ENCODE measurements around the gene UBC.
"Not testable (repeated sequence)": the region's sequence is repeated elsewhere in the genome, so short reads cannot be mapped to it uniquely, and the experiment has no call there.

Gene UBC

DNA sequence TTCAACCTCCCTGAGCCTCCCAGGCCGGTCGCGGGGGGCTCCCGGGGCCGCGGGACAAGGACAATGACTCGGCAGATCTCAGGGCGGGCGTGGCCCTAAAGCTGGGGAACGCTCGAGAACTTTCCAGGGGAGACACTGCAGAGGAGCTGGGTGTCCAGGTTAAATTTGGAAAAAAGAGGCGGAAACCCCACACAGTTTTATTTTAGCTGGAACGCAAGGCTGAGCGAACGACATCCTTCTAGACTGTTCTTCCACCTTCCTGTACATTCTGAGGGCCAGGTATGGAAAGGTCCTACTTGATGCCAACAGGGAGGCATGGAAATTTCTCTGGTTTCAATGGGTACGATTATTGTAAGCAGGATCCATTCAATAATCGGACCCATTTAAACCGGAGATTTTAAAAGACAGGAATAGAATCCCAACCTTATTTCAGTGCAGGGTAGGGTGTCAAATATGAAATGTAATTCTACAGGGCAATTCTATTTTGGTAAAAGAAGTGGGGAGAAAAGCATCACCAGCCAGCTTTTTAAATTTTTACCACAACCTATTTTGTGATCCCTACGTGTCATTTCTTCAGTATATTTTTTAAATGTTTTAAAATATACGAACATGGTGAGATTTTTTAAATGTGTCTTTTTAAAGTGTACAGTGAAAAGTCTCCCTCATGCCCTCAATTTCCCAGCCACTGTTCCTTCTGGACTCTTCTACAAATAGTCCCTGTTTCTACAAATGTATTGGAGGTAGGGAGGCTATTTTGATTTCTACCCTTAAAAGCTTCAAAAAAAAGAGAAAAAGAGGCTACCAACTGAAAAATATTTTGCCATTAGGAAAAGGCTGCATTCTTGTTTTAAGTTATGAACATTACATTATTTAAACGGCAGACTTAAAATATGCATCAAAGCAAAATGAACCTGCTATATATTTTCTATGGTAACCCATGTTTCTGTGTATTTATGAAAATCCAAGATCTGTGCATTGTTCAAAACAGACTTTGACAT lies 1.1 kb upstream of the UBC start:
- in situ Hi-C loops (cut with MboI; ENCODE audit: low sequenced_read_pairs), result no loop called here

DNA sequence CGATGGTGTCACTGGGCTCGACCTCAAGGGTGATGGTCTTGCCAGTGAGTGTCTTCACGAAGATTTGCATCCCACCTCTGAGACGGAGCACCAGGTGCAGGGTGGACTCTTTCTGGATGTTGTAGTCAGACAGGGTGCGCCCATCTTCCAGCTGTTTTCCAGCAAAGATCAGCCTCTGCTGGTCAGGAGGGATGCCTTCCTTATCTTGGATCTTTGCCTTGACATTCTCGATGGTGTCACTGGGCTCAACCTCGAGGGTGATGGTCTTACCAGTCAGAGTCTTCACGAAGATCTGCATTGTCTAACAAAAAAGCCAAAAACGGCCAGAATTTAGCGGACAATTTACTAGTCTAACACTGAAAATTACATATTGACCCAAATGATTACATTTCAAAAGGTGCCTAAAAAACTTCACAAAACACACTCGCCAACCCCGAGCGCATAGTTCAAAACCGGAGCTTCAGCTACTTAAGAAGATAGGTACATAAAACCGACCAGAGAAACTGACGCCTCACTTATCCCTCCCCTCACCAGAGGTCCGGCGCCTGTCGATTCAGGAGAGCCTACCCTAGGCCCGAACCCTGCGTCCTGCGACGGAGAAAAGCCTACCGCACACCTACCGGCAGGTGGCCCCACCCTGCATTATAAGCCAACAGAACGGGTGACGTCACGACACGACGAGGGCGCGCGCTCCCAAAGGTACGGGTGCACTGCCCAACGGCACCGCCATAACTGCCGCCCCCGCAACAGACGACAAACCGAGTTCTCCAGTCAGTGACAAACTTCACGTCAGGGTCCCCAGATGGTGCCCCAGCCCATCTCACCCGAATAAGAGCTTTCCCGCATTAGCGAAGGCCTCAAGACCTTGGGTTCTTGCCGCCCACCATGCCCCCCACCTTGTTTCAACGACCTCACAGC lies 717 bp downstream of the UBC start:
- in situ Hi-C loops (cut with MboI; ENCODE audit: low sequenced_read_pairs), result no loop called here

DNA sequence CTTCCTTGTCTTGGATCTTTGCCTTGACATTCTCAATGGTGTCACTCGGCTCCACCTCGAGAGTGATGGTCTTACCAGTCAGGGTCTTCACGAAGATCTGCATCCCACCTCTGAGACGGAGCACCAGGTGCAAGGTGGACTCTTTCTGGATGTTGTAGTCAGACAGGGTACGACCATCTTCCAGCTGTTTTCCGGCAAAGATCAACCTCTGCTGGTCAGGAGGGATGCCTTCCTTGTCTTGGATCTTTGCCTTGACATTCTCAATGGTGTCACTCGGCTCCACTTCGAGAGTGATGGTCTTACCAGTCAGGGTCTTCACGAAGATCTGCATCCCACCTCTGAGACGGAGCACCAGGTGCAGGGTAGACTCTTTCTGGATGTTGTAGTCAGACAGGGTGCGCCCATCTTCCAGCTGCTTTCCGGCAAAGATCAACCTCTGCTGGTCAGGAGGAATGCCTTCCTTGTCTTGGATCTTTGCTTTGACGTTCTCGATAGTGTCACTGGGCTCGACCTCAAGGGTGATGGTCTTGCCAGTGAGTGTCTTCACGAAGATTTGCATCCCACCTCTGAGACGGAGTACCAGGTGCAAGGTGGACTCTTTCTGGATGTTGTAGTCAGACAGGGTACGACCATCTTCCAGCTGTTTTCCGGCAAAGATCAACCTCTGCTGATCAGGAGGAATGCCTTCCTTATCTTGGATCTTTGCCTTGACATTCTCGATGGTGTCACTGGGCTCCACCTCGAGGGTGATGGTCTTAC lies 1.7 kb downstream of the UBC start:
- in situ Hi-C loops (cut with MboI; ENCODE audit: low sequenced_read_pairs), result not testable (repeated sequence)

DNA sequence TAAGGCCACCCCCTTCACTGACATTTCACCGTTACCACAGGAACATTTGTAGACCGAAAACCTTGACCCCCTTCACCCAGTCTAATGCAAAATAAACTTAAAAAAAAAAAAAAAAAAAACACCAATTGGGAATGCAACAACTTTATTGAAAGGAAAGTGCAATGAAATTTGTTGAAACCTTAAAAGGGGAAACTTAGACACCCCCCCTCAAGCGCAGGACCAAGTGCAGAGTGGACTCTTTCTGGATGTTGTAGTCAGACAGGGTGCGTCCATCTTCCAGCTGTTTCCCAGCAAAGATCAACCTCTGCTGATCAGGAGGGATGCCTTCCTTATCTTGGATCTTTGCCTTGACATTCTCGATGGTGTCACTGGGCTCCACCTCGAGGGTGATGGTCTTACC lies 2.9 kb downstream of the UBC start:
- in situ Hi-C loops (cut with MboI; ENCODE audit: low sequenced_read_pairs), result not testable (repeated sequence)

DNA sequence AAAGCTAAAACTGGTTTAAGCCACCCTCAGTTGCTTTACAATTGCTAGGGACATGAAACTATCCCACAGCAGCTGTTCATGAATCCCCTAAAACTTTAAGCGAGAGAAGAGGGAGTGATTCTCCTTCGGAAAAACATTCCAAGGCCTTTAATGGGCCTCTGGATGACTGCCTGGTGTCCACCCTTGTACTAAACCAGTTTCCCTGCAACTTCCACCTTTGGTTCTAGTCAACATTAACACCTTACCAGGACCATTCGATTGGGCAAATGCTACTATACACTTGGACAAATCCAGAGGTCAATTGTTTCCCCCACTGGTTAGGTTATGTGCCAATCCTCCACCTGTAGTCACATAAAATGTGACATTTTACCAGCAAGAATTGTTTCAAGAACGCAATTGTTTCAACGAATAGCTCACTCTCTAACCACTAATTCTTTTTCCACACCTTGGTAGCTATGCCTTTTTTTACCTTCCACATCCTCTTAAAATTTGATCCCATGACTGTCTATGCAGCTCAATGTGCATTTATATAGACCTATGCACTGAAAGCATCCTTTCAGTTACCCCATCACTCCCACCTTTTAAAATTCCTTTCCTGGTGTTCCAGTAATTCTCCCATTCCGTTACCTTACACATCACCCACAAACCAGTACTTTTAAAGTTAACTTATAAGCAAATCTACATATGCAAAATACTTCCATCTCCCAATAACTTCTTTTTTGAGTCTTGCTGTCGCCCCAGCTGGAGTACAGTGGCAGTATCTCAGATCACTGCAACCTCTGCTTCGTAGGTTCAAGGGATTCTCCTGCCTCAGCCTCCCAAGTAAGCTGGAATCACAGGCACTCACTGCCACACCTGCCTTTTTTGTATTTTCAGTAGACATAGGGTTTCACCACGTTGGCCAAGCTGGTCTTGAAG lies 3.6 kb downstream of the UBC start:
- in situ Hi-C loops (cut with MboI; ENCODE audit: low sequenced_read_pairs), result no loop called here

DNA sequence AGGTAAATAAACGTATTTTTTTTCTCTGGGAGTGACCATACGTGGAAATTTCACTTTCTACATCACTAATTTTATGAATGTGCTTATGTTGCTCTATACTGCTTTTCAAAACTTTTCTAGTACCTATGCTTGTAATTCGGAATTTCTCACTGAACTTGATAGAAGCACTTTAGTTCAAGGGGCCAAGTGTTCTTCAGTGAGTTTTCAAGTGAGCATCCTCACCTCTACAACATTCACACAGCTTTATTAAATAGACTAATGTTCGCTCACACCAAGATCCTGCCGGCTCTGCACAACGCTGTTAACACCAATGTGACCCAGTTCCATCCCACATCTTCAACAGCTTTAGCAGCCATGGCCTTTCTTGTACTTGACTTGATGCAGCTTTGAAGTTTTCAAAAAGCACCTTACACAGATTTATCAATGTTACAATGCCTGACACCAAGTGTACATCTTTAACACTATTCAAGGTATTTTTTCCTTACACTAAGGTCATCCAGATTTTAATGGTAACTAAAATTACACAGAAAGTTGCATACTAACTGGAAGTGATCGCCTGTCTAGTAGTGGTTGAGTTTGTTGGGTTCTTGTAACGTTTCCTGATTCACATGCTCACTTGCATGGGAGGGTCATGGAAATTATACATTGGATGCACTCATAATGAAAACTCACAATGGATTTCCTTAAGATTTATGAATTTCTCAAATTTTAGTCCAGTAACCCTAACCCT lies 4.5 kb downstream of the UBC start:
- in situ Hi-C loops (cut with MboI; ENCODE audit: low sequenced_read_pairs), result no loop called here

DNA sequence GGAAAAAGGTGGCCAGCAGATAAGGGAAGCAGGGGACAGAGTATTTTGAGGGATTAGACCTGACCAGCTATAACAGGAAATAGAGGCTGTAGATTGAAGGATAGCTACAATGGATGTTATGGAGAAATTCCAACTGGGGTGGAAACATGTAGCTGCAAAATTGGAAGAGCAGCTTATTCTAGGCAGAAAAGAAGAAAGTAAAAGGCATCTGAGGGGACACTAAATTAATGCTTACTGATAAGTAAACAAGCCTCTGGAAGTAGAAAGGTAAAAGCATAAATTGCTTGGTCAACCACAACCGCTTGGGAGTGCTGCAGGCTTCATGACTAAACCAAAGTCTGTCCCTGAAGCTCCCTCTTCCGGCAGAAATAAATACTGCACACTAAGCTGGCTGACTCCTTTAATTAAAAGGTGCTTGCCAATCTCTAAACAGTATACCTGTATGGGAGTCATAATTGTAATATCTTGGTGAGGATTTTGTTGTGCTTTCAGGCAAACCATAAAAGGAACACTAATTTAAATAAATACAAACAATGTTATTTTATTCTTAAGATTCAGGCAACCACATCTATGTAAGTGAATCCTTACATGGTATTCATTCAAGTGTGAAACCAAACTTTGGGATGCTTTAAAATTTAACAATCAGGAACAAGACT lies 7.7 kb downstream of the UBC start:
- in situ Hi-C loops (cut with MboI; ENCODE audit: low sequenced_read_pairs), result no loop called here

DNA sequence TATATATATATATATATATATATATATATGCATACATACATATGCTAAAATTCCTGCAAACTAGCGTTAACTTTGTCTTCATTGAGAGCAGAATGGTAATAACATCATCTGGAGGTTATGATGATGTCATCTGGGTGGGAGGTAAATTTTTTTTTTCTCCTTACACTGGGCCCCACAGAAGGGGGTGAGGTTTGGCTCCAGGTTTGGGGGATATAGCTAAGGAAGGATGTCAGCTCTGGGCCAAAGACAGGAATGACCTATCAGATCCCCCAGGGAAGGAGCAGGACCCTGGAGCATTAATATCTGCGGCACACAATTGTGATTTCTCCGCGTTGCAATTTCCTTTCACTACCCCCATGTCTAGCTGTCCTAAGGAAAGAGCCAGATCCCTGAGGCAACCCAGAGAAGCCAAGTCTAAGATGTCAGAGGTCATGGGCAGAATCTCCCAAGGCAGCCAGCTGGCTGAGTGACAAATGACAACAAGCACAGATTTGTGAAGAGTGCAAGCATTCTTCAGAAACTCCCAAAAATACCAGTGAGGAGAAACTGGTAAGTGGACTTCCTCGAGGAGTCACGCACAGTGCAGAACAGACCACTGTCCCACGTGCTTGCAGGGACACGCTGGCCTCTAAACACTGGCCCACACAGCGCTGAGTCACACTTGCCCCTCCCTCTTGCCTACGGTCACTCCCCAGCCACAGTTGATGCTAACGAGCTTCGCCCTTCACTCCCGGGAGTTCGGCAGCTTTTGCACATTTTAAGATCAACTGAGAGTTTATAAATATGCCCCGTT lies 9.9 kb downstream of the UBC start:
- in situ Hi-C loops (cut with MboI; ENCODE audit: low sequenced_read_pairs), result no loop called here

DNA sequence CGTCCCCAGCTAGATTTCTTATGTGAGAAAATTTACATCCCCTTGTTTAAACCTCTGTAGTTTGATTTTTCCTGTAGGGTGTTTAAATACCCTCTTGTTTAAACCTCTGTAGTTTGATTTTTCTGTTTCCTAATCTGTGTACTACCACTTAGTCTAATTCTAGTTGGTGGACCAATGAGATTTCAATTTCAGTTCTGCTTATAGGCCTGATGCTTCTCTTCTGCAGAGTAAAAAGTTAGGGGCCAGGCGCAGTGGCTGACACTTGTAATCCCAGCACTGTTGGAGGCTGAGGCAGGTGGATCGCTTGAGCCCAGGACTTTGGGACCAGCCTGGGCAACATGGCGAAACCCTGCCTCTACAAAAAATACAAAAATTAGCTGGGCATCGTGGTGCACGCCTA lies 11.5 kb downstream of the UBC start:
- in situ Hi-C loops (cut with MboI; ENCODE audit: low sequenced_read_pairs), result no loop called here

DNA sequence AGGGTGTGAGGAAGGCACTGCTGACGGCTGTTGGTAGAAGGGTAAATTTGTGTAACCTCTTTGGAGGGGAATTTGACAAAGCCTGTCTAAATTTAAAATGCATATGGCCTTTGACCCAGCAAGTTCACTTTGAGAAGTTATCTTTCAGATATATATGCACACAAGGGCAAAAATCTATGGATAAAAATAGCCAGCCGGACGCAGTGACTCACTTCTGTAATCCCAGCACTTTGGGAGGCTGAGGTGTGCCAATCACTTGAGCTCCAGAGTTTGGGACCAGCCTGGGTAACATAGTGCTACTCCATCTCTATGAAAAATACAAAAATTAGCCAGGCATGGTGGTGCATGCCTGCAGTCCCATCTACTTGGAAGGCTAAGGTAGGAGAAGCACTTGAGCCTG lies 13.4 kb downstream of the UBC start:
- in situ Hi-C loops (cut with MboI; ENCODE audit: low sequenced_read_pairs), result no loop called here

DNA sequence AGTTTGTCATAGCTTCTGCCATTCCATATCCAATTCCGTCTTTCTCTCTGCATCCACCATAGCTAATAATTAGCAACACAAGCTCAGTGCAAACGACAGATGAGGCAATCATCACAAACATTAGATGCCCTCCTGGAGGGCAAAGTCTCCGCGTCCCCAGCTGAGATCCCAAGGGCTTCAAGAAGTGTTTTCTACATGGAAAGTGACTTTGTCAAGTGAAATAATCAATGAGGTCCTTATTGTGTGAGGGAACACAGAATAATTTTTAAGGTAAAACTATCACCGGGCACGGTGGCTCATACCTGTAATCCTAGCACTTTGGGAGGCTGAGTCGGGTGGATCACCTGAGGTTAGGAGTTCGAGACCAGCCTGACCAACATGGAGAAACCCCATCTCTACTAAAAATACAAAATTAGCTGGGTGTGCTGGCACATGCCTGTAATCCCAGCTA lies 14.1 kb downstream of the UBC start:
- in situ Hi-C loops (cut with MboI; ENCODE audit: low sequenced_read_pairs), result not testable (repeated sequence)

DNA sequence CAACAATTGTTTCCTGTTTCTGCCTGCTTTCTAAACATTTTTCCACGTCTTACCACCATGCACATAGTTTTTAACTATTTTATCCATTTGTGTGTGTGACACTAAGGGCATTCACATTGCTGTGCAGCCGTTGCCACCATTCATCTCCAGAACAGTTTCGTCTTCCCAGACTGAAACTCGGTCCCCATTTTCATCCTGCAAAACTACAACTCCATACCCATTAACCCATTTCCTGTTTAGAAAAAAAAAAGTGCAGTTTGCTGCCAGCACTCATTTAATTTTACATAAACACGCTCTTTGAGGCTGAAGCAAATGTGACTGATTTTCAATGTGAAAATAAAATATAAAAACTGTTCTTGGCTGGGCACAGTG lies 15.5 kb downstream of the UBC start:
- in situ Hi-C loops (cut with MboI; ENCODE audit: low sequenced_read_pairs), result no loop called here

DNA sequence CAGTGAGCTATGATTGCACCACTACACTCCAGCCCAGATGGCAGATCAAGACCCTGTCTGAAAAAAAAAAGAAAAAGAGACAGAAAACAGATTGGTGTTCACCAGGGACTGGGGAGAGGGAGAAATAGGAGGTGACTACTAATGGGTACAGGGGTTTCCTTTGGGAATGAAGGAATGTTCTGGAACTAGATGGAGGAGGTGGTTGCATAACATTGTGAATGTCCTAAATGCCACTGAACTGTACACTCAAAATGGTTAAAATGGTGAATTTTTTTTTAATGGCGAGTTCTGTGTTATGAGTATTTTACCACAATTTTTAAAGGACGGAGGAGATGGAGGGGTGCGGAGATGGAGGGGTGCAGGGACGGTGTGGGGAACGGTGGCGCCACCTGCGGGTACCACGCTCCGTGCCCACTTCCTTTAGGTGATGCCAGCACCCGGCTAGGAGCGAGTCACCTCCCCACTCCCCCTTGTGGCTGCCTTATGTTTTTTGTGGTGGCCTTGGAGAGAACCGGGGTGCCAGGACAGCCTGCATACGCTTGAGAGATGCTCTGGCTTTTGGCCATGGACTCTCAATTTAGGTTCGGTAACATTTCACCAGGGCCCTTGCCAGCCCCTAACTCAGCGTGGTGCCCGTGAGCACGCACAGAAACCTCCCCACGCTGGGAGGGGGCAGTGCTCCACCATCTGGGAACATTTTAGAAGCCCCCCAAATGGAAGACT lies 16.1 kb downstream of the UBC start:
- in situ Hi-C loops (cut with MboI; ENCODE audit: low sequenced_read_pairs), result no loop called here

DNA sequence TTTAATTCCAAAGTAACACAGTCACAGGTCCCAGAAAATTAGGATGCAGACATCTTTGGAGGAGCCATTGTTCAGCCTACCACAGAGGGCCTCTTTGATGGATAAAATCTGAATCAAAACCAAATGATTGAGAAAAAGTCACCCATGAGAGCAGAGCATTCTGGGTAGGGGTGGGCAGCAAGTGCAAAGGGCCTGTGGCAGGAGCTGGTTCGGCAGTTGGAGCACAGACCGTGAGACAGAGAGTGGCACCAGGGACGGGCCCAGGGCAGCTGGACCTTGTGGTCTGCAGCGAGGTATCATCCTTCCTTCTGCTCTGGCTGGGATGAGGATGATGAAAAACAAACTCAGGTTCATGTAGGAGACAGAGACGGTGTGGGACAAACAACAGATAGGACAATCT lies 18.0 kb downstream of the UBC start:
- in situ Hi-C loops (cut with MboI; ENCODE audit: low sequenced_read_pairs), result no loop called here

DNA sequence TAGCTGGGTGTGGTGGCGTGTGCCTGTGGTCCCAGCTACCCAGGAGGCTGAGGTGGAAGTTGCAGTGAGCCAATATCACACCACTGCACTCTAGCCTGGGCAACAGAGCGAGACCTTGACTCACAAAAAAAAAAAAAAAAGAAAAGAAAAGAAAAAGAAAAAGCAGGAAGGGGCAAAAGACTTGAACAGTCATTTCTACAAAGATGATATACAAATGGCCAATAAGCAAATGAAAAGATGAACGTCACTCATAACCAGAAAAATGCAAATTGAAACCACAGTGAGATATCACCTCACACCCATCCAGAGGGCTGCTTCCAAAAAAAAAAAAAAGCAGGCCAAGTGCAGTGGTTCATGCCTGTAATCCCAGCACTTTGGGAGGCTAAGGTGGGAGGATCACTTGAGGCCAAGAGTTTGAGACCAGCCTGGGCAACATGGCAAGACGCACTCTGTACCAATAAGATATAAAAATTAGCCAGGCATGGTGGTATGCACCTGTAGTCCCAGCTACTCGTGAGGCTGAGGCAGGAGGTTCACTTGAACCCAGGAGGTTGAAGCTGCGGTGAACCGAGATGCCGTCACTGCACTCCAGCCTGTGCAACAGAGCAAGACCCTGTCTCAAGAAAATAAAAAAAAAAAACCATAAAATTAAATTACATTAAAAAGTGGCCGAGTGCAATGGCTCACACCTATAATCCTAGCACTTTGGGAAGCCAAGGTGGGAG lies 20.5 kb downstream of the UBC start:
- in situ Hi-C loops (cut with MboI; ENCODE audit: low sequenced_read_pairs), result no loop called here

DNA sequence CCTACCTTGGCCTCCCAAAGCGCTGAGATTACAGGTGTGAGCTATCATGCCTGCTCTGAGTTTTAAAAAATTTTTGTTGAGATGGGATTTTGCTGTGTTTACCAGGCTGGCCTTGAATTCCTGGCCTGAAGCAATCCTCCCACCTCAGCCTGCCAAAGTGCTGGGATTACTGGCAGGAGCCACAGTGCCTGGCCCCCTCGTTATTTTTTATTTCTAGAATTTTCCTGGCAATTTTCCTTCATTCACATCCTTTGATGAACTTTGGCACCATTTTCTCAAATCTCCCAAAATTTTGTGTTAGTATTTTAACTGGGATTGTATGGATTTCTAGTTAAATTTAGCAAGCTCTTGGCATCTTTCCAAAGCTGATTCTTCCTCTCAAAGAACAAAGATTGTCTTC lies 26.2 kb downstream of the UBC start:
- in situ Hi-C loops (cut with MboI; ENCODE audit: low sequenced_read_pairs), result no loop called here

DNA sequence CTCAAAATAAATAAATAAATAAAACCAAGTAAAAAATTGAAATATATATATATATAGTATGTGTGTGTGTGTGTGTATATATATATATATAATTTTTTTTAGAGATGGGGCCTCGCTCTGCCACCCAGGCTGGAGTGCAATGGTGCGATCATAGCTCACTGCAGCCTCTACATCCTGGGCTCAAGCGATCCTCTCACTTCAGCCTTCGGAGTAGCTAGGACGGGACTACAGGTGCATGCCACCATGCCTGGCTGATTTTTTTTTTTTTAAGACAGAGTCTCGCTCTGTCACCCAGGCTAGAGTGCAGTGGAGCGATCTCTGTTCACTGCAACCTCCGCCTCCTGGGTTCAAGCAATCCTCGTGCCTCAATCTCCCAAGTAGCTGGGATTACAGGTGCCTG lies 26.7 kb downstream of the UBC start:
- in situ Hi-C loops (cut with MboI; ENCODE audit: low sequenced_read_pairs), result not testable (repeated sequence)
